Stromal cell of bone marrow (primary cell): Measurements from ENCODE around the gene HSPB7.
"Not testable (repeated sequence)": the region's sequence is repeated elsewhere in the genome, so short reads cannot be mapped to it uniquely, and the experiment has no call there.

Experiments used
- DNase-seq: peaks from one replicate; pipeline ENCODE4 v3.0.0-alpha.2; 2012; ENCODE audit warnings: low read depth

Gene HSPB7

GRCh38 chr1:16017461-16018303 is at the start of gene HSPB7:
HSPB7 (minus strand) TSS chr1:16018043; CDS start chr1:16017963, 80 bp downstream.
- DNase-seq, result peak; percentile 83

DNA sequence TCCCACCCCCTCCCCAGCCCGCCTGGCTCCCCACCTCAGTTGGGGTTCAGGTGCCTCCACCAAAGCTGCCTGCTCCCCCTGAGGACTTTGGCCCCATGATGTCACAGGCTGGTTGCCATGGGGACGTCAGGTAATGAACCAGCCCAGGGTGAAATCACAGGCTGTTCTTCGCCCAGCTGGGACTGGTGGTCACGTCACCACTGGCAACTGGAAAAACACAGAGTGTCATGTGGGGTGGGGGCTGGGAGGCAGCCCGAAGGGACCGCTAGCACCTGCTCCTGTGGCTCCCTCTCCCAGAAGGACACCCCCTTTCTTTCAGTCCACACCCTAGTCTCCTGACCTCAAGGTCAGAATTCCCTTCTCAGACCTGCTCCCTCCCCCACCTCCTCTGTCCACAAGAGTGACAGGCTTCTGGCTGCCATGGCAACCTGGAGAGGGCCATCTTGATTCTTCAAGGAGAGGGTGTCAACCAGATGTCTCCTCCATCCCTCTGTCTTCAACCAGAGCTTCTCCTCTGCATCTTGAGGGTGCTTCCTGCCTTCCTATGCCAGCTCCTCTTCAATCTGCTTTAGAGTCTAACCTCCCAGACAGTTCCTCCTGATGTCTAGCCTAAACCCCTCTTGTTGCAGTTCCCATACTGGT is 49.4 kb upstream of the HSPB7 start:
- no peak for DNase-seq

- DNase-seq, result no peak
Observed at GRCh38 chr1:16066245-16066644, 48.4 kb upstream of the HSPB7 start.

DNA sequence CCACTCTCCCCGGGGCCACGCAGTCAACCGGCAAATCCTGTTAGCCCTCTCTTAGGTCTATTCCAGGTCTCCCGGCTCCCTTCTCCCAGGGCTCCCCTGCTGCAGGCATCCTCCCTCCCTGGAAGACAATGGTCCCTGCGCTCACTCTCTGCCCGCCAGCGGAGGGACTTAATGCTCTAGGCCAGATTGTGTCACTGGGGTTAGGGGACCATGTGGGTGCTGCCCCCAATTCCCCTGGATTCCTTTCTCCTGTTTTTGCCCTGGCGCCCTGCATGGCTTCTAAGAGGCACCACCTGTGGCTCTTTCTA is 47.4 kb upstream of the HSPB7 start:
- no peak for DNase-seq

DNA sequence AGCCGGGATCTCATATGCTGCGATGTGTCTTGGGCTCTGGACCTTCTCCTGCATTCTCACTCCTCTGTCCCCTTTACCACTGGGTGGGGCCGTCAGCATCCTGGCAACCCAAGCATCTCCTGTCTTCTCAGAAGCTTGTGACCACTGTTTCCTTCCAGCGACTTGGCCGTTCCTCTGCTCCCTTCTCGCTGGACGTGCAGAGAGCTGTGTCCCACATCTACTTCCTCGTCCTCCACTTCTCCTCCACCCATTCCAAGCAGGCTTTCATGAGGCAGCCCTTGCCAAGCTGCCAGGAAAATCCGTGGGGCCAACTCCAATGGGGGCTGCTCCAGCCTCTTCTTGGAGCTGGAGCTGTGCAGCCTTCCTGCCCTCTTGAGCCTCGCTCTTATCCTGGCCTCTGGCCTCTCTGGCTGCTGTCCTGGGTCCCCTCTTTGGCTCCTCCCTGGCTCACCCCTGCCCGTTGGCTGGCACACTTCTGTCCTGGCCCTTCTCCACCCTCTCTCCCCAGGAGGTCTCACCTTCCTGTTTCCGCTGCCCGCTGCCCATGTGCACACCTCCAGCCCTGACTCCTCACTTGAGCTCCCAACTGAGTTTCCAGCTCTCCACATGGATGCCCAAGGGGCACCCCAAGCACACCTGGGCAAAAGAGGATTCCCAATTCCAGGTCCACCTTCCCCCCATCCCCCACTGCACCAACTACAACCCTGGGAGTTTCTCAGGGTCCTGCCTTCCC is 46.9 kb upstream of the HSPB7 start:
- DNase-seq, result no peak

GRCh38 chr1:16063921-16064320 is 46.1 kb upstream of the HSPB7 start:
- no peak for DNase-seq

- DNase-seq, result no peak
Observed at GRCh38 chr1:16063226-16063829, 45.5 kb upstream of the HSPB7 start.

GRCh38 chr1:16062687-16063075 is 44.8 kb upstream of the HSPB7 start:
- not testable (repeated sequence) for DNase-seq

GRCh38 chr1:16061989-16062686 is 44.3 kb upstream of the HSPB7 start:
- not testable (repeated sequence) for DNase-seq

GRCh38 chr1:16061266-16061665 is 43.4 kb upstream of the HSPB7 start:
- no peak for DNase-seq

GRCh38 chr1:16058394-16059120 is 40.7 kb upstream of the HSPB7 start:
- not testable (repeated sequence) for DNase-seq

- not testable (repeated sequence) for DNase-seq
Observed at GRCh38 chr1:16057314-16057915, 39.6 kb upstream of the HSPB7 start.

DNA sequence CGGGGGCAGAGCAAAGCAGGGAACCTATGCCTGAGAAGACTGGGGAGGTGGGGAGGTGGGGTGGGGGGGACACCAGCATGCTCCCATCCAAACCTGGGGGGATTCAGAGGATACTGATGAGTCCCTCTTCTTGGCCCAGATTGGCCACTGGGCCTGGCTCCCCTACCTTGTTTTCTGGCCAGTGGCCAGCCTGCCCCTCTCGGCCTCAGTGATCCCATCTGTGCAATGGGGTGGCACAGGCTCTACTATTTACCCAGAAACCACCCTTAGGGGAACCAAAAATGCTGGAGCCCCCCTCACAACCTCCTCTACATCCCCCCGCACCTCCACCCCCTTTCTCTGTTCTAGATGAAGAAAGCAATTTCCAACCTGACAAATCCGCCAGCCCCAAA is 38.7 kb upstream of the HSPB7 start:
- DNase-seq, result not testable (repeated sequence)

- DNase-seq, result peak; percentile 32
Observed at GRCh38 chr1:16055613-16056520, 38.0 kb upstream of the HSPB7 start.

DNA sequence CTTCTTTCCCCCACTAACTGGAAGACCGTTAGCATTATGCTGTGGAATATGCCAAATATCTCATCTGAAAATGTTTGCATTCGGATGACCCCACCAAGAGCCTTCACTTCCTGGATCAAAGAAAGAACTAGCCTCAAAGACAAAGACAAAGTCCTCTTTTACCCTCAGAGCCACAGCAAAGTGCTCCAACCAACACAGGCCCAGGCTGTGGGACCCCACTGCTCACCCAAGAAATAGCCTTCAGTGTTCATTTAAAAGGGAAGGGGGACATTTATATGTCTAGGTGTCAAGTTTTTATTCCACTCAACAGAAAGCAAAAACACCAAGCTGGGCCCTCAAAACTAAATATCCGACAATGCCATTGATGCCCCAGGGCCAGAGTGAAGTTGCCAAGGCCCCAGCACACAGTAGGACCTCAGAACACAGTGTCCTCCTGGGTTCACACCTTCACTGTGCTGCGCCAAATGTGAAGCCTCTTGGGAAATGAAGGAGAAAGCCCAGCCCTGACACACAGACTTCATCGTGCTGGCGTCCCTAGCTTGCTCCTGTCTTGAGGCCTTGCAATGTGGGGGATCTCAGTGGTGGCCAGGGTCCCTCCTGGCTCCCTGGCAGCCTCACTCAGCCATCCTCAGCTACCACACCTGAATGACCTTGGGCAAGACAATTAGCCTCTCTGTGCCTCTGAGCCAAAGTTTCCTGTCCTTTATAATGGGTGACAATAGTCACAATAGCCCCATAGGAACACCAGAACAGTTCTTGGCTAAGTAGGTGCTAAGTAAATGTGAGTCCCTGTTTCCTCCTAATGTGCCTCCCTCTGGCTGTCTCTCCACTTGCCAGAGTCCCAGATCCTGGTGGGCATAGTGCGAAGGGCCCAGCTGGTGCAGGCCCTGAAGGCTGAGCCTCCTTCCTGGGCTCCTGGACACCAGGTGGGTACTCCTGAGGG is 37.0 kb upstream of the HSPB7 start:
- DNase-seq, result no peak

GRCh38 chr1:16053781-16054502 is 36.1 kb upstream of the HSPB7 start:
- no peak for DNase-seq

GRCh38 chr1:16051949-16052348 is 34.1 kb upstream of the HSPB7 start:
- DNase-seq, result not testable (repeated sequence)

- no peak for DNase-seq
Observed at GRCh38 chr1:16051039-16051438, 33.2 kb upstream of the HSPB7 start.
